Measurements from ENCODE around the gene ESPNL. TPM values are rescaled to one million over a fixed set of nuclear protein-coding genes. Genes with fewer than 3 reads are reported as not detected.

ESPNL gene
- total RNA-seq, 3 donors from 2014 or later: 0.23 to 0.63 (median 0.47) TPM

DNA sequence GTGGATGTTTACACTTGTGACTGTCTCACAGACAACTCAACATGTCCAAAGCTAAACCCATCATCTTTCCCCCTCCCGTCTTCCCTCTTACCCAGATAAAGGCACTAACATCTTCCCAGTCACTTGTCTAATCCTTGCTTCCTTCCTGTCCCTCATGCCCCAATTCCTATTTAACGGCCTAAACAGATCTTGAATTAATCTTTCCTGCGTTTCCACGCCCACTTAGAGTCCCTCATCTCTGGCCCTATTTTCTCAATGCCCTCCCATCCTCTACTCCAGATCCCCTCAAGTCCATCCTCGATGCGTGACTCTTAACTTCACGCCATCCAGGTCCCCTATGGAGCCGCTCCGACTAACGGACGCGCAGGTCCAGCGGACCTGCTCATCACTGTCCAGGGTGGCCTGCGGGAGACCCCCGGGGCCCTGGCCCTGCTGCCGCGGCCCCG is 40.0 kb upstream of the ESPNL start:
- TF ChIP-seq, protein P1, sequence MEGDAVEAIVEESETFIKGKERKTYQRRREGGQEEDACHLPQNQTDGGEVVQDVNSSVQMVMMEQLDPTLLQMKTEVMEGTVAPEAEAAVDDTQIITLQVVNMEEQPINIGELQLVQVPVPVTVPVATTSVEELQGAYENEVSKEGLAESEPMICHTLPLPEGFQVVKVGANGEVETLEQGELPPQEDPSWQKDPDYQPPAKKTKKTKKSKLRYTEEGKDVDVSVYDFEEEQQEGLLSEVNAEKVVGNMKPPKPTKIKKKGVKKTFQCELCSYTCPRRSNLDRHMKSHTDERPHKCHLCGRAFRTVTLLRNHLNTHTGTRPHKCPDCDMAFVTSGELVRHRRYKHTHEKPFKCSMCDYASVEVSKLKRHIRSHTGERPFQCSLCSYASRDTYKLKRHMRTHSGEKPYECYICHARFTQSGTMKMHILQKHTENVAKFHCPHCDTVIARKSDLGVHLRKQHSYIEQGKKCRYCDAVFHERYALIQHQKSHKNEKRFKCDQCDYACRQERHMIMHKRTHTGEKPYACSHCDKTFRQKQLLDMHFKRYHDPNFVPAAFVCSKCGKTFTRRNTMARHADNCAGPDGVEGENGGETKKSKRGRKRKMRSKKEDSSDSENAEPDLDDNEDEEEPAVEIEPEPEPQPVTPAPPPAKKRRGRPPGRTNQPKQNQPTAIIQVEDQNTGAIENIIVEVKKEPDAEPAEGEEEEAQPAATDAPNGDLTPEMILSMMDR (IDR thresholded peaks at IDR 0.05): no peak
- intact Hi-C loops (cut with DNase I, micrococcal nuclease): no loop called here

DNA sequence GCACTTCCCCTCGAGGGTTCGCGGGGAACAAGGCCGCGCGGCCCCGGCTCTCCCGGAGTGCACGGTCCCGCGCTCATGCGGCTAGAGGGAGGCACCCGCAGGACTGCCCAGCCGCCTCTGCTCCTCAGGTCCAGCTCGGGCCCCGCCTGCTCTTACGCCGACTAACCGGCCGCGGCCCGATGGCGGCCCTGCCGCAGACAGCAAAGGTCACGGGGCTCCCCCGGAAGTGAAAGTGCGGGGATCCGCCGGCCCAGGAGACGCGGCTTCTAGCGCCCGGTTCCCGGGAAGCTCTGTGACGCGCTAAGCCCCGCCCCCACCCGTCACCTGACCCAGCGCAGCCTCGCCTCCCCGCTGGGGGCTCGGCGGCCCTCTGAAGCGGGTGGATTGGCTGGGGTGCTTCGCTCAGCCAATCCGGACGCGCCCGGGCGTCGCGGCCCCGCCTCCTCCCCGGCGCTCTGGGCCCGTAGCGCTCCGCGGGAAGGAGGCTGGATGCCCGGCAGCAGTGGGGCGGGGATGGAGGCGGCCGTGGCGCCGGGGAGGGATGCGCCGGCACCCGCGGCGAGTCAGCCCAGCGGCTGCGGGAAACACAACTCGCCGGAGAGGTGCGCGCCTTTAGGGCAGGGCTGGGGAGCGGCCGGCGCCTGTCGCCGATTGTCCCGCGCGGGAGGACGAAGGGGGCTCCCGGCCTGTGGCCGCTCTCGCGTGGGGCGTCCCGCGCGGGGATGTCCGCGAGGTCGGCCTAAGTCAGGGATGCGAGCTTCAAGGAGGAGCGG is 39.4 kb upstream of the ESPNL start, which contains the start of gene SCLY:
SCLY (plus strand) TSS at position 460 of the 773 bp plus-strand sequence; CDS start at position 514, 54 bp downstream.
- H3K4me3 ChIP-seq: peak within 1 kb of the TSS; percentile 74
- H3K9me3 ChIP-seq: no peaks in the 10 kb centered on the region
- TF ChIP-seq, protein P1 (IDR thresholded peaks at IDR 0.05): no peak
- ATAC-seq: peak; percentile 98
- no peaks in the 10 kb centered on the region for H3K36me3 ChIP-seq (ENCODE audit: low read depth)
- peak; percentile 96 to 99 (median 98) for DNase-seq
- intact Hi-C loops (cut with DNase I, micrococcal nuclease): no loop called here
- peaks cover 9% of the 10 kb centered on the region for H3K4me1 ChIP-seq (ENCODE audit: low read depth)

More for the DNA sequence above, 40.0 kb upstream of the ESPNL start:
- peak overlapping the region; percentile 74 for H3K4me3 ChIP-seq
- DNase-seq (no peak), ATAC-seq (no peak)
- H3K9me3 ChIP-seq: no peaks in the 10 kb centered on the region
- H3K4me1 ChIP-seq (ENCODE audit: low read depth): peaks cover 9% of the 10 kb centered on the region
- H3K36me3 ChIP-seq (ENCODE audit: low read depth): no peaks in the 10 kb centered on the region

DNA sequence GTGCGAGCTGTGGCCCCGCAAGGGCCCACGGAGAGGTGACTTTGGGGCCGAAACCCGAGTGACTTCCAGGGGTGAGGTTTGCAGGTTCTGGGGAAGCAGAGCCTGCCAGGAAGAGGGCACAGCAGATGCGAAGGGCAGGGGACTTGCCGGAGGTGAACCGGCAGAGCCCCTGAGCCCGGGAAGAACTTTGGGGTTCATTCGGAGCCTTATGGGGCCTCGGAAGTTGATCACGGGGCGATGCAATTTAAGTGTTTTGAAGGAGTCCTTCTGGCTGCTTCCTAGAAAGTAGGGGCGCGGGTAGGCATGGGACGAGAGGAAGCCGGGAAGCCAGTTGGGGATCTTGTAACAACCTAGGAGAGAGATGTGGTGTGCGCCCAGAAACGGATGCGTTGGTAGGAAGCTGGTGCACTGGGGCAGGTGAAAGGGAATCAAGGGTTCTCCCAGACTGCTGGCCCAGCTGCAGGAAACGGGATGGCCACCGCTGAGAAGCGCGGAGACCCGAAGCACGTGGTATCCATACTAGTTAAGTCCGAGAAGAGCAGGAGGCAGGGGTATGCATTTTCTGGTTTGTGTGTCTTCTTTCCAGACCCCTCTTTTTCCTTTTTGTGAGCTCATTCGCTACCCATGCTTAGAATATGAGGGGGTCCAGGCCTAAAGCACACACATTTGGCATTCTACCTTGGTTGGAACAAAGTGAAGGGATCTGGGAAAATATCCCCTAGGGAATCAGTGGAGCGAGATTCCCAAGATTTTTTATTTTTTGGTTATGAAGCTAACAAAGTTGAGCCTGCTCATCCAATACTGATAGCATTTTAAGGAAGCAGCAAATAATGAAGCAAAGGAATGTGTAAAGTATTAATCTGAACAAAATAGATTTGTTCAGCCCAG is 38.6 kb upstream of the ESPNL start:
- H3K4me3 ChIP-seq: peak overlapping the region; percentile 74
- ATAC-seq: peak; percentile 17

DNA sequence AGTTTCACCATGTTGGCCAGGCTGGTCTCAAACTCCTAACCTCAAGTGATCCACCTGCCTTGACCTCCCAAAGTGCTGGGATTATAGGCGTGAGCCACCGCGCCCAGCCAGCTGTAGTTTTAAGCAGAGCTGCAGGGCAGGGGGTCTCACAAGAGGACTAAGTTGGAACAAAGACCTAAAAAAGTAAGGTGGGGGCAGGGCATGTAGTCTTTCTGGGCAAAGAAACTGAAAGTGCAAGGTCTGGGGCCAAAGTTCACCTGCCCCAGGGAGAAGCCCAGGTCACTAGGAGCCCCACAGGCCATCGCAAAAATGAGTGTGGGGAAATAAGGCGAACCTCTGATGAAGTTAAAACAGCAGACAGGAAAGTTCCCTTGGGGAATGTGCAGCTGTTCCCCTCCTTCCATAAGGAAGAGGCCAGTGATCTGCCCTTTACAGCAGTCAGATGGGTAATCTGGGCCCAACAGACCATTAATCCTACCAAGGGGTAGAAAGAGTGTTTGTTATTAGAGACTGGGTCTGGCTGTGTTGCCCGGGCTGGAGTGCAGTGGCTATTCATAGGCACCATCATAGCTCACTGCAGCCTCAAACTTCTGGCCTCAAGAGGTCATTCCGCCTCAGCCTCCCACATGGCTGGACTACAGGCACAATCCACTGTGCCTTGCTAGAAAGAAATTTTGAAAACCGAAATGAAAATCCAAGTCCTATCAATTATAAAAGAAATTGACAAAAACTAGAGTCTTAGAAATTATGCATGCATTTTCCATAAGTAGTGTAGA is 36.5 kb upstream of the ESPNL start:
- no peak for ATAC-seq
- Histone ChIP-seq H3K9me3 (no peaks in the 10 kb centered on the region), H3K4me1 (ENCODE audit: low read depth) (peaks cover 9% of the 10 kb centered on the region), H3K36me3 (ENCODE audit: low read depth) (no peaks in the 10 kb centered on the region), H3K4me3 (no peak overlapping the region)
- TF ChIP-seq, protein P1 (IDR thresholded peaks at IDR 0.05): no peak
- peak in 1 of 3 donors; percentile 30 for DNase-seq
- intact Hi-C loops (cut with DNase I, micrococcal nuclease): no loop called here

More for the DNA sequence above, 38.6 kb upstream of the ESPNL start:
- no peaks in the 10 kb centered on the region for H3K9me3 ChIP-seq
- peak in 2 of 3 donors; percentile 38 to 60 for DNase-seq
- intact Hi-C loops (cut with DNase I, micrococcal nuclease): no loop called here
- peaks cover 9% of the 10 kb centered on the region for H3K4me1 ChIP-seq (ENCODE audit: low read depth)
- TF ChIP-seq, protein P1 (IDR thresholded peaks at IDR 0.05): no peak
- H3K36me3 ChIP-seq (ENCODE audit: low read depth): no peaks in the 10 kb centered on the region

DNA sequence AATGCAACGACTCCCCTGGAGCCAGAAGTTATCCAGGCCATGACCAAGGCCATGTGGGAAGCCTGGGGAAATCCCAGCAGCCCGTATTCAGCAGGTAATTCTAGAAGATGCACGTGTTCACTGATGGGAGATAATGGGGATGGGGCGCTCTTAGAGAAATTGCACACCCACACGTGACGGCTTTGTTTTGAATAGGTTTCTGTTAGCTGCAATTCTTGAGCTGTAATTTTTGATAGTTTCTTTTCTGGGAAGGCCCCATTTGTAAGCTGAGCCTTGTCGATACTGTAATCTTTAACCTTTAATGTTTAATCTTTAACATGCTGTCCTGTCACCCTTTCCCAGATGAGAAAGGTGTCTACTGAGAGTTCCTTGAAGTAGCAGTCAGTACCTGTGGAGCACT is 35.8 kb upstream of the ESPNL start:
- H3K4me1 ChIP-seq (ENCODE audit: low read depth): peaks cover 9% of the 10 kb centered on the region
- H3K9me3 ChIP-seq: no peaks in the 10 kb centered on the region
- H3K36me3 ChIP-seq (ENCODE audit: low read depth): no peaks in the 10 kb centered on the region
- TF ChIP-seq, protein P1 (IDR thresholded peaks at IDR 0.05): no peak
- no peak overlapping the region for H3K4me3 ChIP-seq
- DNase-seq (no peak), ATAC-seq (no peak)
- intact Hi-C loops (cut with DNase I, micrococcal nuclease): no loop called here

Measured in mucosa of descending colon (tissue), 3 donors.